Parathyroid adenoma (tissue), 2 donors: ENCODE results near the gene LLPH.

Experiments used
- H2AFZ ChIP-seq: fragments of 300-600 bp; sonication (generic); one replicate; pipeline ENCODE4 v1.7.0; 2017; ENCODE audit warnings: antibody characterized with exemption, mild to moderate bottlenecking
- H3K27ac ChIP-seq: fragments of 300-600 bp; sonication (generic); one replicate; pipeline ENCODE4 v1.7.0; 2017
- H3K27me3 ChIP-seq: fragments of 300-600 bp; sonication (generic); one replicate; pipeline ENCODE4 v1.7.0; 2017; ENCODE audit warnings: low read length; ENCODE audit not compliant: control insufficient read depth, insufficient read depth
- H3K36me3 ChIP-seq: fragments of 300-600 bp; sonication (generic); one replicate; pipeline ENCODE4 v1.7.0; 2017; ENCODE audit warnings: low read length; ENCODE audit not compliant: control insufficient read depth, insufficient read depth
- H3K4me1 ChIP-seq: fragments of 300-600 bp; sonication (generic); one replicate; pipeline ENCODE4 v1.7.0; 2017; ENCODE audit warnings: control low read depth
- H3K4me2 ChIP-seq: fragments of 300-600 bp; sonication (generic); one replicate; pipeline ENCODE4 v1.7.0; 2017; ENCODE audit warnings: low read length
- H3K4me3 ChIP-seq: fragments of 300-600 bp; sonication (generic); one replicate; pipeline ENCODE4 v1.7.0; 2017; ENCODE audit warnings: low read depth, low read length
- H3K79me2 ChIP-seq: fragments of 300-600 bp; sonication (generic); one replicate; pipeline ENCODE4 v1.7.0; 2017; ENCODE audit warnings: control low read depth
- H3K9ac ChIP-seq: fragments of 300-600 bp; sonication (generic); one replicate; pipeline ENCODE4 v1.7.0; 2017; ENCODE audit warnings: mild to moderate bottlenecking
- H3K9me3 ChIP-seq: fragments of 300-600 bp; sonication (generic); one replicate; pipeline ENCODE4 v1.7.0; 2017; ENCODE audit warnings: low read length; ENCODE audit not compliant: control insufficient read depth
- TF ChIP-seq, protein P1 (sequence below): fragments of 300-600 bp; sonication (generic); IDR thresholded peaks from one replicate; pipeline ENCODE4 v1.7.0; 2017; ENCODE audit warnings: antibody characterized with exemption, mild to moderate bottlenecking
- donor health status: primary hyperparathyroidism.

The LLPH gene

DNA sequence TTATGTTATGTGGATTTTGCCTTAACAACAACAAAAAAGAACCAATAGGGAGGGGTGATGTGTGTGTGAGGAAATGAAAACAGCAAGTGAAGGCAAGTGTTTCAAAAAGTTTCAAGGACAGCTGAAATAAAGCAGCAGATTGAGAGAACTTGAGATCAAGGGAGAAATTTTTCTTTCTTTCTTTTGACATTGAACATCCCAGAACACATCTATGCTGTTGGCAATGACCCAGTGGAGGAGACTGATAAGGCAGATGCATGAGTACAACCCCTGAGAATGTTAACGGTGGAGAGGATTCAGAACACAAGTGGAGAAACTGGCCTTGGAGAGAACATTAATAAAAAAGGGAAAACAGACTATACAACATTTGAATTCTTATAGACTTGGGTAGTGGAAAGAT, 2.9 kb downstream of the LLPH start:
- Histone ChIP-seq H3K27me3 (no peaks in the 10 kb centered on the region), H3K36me3 (no peaks in the 10 kb centered on the region), H2AFZ (no peak overlapping the region), H3K9ac (no peak overlapping the region), H3K79me2 (peaks cover 3% of the 10 kb centered on the region), H3K4me2 (no peak overlapping the region), H3K4me3 (no peak overlapping the region), H3K4me1 (peaks cover 3% of the 10 kb centered on the region), H3K9me3 (no peaks in the 10 kb centered on the region), H3K27ac (no peak overlapping the region)
- TF ChIP-seq, protein P1, sequence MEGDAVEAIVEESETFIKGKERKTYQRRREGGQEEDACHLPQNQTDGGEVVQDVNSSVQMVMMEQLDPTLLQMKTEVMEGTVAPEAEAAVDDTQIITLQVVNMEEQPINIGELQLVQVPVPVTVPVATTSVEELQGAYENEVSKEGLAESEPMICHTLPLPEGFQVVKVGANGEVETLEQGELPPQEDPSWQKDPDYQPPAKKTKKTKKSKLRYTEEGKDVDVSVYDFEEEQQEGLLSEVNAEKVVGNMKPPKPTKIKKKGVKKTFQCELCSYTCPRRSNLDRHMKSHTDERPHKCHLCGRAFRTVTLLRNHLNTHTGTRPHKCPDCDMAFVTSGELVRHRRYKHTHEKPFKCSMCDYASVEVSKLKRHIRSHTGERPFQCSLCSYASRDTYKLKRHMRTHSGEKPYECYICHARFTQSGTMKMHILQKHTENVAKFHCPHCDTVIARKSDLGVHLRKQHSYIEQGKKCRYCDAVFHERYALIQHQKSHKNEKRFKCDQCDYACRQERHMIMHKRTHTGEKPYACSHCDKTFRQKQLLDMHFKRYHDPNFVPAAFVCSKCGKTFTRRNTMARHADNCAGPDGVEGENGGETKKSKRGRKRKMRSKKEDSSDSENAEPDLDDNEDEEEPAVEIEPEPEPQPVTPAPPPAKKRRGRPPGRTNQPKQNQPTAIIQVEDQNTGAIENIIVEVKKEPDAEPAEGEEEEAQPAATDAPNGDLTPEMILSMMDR = no peak

GRCh38 chr12:66120477-66120876, 10.1 kb downstream of the LLPH start:
- H3K9me3 ChIP-seq = no peaks in the 10 kb centered on the region

GRCh38 chr12:66119870-66120241, 10.7 kb downstream of the LLPH start:
- no peaks in the 10 kb centered on the region for H3K79me2 ChIP-seq
- H3K36me3 ChIP-seq = no peaks in the 10 kb centered on the region
- H3K9me3 ChIP-seq = no peaks in the 10 kb centered on the region
- H3K27ac ChIP-seq = no peak overlapping the region
- H2AFZ ChIP-seq = no peak overlapping the region
- H3K4me2 ChIP-seq = no peak overlapping the region
- H3K4me3 ChIP-seq = no peak overlapping the region
- H3K27me3 ChIP-seq = no peaks in the 10 kb centered on the region
- no peaks in the 10 kb centered on the region for H3K4me1 ChIP-seq
- H3K9ac ChIP-seq = no peak overlapping the region
- TF ChIP-seq, protein P1 = no peak

More at GRCh38 chr12:66120477-66120876, 10.1 kb downstream of the LLPH start:
- no peaks in the 10 kb centered on the region for H3K36me3 ChIP-seq
- no peak overlapping the region for H3K9ac ChIP-seq
- H3K4me2 ChIP-seq = no peak overlapping the region
- H3K27ac ChIP-seq = no peak overlapping the region
- H3K79me2 ChIP-seq = no peaks in the 10 kb centered on the region
- TF ChIP-seq, protein P1 = no peak
- H3K27me3 ChIP-seq = no peaks in the 10 kb centered on the region
- no peaks in the 10 kb centered on the region for H3K4me1 ChIP-seq
- H2AFZ ChIP-seq = no peak overlapping the region
- no peak overlapping the region for H3K4me3 ChIP-seq

DNA sequence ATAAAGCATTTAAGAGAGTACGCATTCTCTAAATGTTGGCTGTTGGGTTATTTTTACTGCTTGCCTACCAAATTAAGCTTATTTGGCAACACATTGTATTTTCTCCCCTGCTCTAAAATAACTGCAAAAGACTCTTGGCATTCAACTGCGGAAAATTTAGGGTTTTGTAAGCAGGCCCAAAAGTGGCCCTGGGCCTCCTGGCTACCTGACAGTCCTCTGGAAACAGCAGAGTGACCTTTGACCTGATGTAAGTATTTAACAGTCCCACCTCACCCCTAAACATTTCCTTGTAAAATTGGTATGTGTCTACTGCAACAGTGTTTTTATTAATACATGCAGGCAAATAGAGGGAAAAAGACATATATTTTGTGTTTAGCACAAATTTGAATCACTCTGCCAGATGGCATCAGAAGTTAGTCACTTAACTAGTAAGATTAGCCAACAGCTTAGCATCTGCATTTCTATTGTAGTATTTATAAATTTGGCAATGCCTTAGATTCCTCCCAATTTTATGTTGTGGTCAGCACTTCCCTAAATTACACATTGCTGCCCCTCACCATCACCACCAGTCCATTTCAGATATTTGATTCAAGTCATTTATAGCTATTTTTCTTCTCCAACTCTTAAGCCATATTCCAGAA, 11.2 kb downstream of the LLPH start:
- Histone ChIP-seq H2AFZ (no peak overlapping the region), H3K27me3 (no peaks in the 10 kb centered on the region), H3K4me3 (no peak overlapping the region), H3K4me1 (no peaks in the 10 kb centered on the region), H3K27ac (no peak overlapping the region), H3K36me3 (no peaks in the 10 kb centered on the region), H3K4me2 (no peak overlapping the region), H3K79me2 (no peaks in the 10 kb centered on the region), H3K9ac (no peak overlapping the region), H3K9me3 (no peaks in the 10 kb centered on the region)
- TF ChIP-seq, protein P1 = no peak

DNA sequence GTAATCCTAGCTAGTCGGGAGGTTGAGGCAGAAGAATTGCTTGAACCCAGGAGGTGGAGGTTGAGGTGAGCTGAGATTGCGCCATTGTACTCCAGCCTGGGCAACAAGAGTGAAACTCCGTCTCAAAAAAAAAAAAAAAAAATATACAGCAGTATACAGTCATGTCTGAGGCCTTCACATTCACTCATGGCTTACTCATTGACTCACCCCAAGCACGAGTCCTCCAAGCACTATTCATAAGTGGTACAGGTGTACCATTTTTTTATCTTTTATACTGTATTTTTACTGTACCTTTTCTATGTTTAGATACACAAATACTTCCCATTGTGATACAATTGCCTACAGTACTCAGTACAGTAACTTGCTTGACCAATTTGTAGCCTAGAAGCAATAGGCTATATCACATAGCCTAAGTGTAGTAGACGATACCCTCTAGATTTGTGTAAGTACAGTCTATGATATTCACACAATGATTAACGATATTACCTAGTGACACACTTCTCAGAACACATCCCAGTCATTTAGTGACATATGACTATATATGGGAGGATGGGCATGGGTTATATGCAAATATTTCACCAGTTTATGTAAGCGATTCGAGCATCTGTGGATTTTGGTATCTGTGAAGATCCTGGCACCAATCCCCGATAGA, 12.2 kb downstream of the LLPH start:
- Histone ChIP-seq H2AFZ (no peak overlapping the region), H3K79me2 (no peaks in the 10 kb centered on the region), H3K4me1 (no peaks in the 10 kb centered on the region), H3K27ac (no peak overlapping the region), H3K4me2 (no peak overlapping the region), H3K9me3 (no peaks in the 10 kb centered on the region), H3K9ac (no peak overlapping the region), H3K4me3 (no peak overlapping the region), H3K27me3 (no peaks in the 10 kb centered on the region), H3K36me3 (no peaks in the 10 kb centered on the region)
- TF ChIP-seq, protein P1 = no peak
